ENCODE data around the gene ELP1.

The ELP1 gene

DNA sequence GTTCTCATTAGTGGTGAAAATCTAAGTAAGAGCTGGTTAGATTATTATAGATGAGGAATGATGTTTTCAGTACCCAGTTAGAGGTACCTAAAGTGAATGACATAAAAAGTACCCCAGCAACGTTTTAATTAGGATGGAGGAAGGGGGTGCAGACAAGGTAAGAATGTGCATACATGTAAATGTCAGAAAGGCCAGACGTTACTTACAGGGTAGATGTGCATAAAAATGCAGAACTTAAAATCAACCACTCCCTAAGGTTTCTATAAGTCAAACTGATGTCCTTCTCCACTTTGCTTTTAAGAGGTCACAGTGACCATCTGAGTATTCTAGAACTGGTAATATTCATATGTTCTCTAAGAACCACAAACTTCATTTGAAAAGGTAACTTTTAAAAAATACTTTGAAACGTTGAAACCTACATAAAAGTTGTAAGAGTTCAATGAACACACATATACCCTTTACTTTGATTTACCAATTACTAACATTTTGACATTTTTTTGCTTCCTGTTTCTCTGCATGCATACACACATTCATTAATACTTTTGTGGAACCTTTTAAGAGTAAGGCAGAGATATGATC is 53.1 kb downstream of the ELP1 start:
- Histone ChIP-seq H3K9ac (no peak overlapping the region), H3K36me3 (ENCODE audit: control insufficient read depth, insufficient read depth, low read length) (no peaks in the 10 kb centered on the region), H3K4me3 (ENCODE audit: low read depth, low read length) (no peak overlapping the region)

GRCh38 chr9:108877524-108877923 is 56.4 kb downstream of the ELP1 start:
- H3K4me1 ChIP-seq = no peaks in the 10 kb centered on the region
- H3K9me3 ChIP-seq (ENCODE audit: control insufficient read depth, low read length) = no peaks in the 10 kb centered on the region
- no peaks in the 10 kb centered on the region for H3K36me3 ChIP-seq (ENCODE audit: control insufficient read depth, insufficient read depth, low read length)
- H3K4me2 ChIP-seq (ENCODE audit: low read length) = no peak overlapping the region
- no peaks in the 10 kb centered on the region for H3K79me2 ChIP-seq
- H3K27me3 ChIP-seq (ENCODE audit: control insufficient read depth, insufficient read depth, low read length) = no peaks in the 10 kb centered on the region
- no peak overlapping the region for H3K27ac ChIP-seq
- H2AFZ ChIP-seq = no peak overlapping the region
- H3K4me3 ChIP-seq (ENCODE audit: low read depth, low read length) = no peak overlapping the region
- TF ChIP-seq, protein P1, sequence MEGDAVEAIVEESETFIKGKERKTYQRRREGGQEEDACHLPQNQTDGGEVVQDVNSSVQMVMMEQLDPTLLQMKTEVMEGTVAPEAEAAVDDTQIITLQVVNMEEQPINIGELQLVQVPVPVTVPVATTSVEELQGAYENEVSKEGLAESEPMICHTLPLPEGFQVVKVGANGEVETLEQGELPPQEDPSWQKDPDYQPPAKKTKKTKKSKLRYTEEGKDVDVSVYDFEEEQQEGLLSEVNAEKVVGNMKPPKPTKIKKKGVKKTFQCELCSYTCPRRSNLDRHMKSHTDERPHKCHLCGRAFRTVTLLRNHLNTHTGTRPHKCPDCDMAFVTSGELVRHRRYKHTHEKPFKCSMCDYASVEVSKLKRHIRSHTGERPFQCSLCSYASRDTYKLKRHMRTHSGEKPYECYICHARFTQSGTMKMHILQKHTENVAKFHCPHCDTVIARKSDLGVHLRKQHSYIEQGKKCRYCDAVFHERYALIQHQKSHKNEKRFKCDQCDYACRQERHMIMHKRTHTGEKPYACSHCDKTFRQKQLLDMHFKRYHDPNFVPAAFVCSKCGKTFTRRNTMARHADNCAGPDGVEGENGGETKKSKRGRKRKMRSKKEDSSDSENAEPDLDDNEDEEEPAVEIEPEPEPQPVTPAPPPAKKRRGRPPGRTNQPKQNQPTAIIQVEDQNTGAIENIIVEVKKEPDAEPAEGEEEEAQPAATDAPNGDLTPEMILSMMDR (IDR thresholded peaks at IDR 0.05) = no peak
- H3K9ac ChIP-seq = no peak overlapping the region

More for the DNA sequence above, 53.1 kb downstream of the ELP1 start:
- H3K27me3 ChIP-seq (ENCODE audit: control insufficient read depth, insufficient read depth, low read length) = no peaks in the 10 kb centered on the region
- H3K27ac ChIP-seq = no peak overlapping the region
- H3K9me3 ChIP-seq (ENCODE audit: control insufficient read depth, low read length) = no peaks in the 10 kb centered on the region
- H3K4me1 ChIP-seq = no peaks in the 10 kb centered on the region
- H2AFZ ChIP-seq = no peak overlapping the region
- TF ChIP-seq, protein P1 (IDR thresholded peaks at IDR 0.05) = no peak
- no peak overlapping the region for H3K4me2 ChIP-seq (ENCODE audit: low read length)
- H3K79me2 ChIP-seq = no peaks in the 10 kb centered on the region

GRCh38 chr9:108876425-108876824 is 57.5 kb downstream of the ELP1 start:
- TF ChIP-seq, protein P1 (IDR thresholded peaks at IDR 0.05) = no peak
- no peaks in the 10 kb centered on the region for H3K9me3 ChIP-seq (ENCODE audit: control insufficient read depth, low read length)
- no peaks in the 10 kb centered on the region for H3K36me3 ChIP-seq (ENCODE audit: control insufficient read depth, insufficient read depth, low read length)
- H3K9ac ChIP-seq = no peak overlapping the region
- no peak overlapping the region for H3K4me2 ChIP-seq (ENCODE audit: low read length)
- no peaks in the 10 kb centered on the region for H3K27me3 ChIP-seq (ENCODE audit: control insufficient read depth, insufficient read depth, low read length)
- H3K79me2 ChIP-seq = no peaks in the 10 kb centered on the region
- H2AFZ ChIP-seq = no peak overlapping the region
- H3K4me1 ChIP-seq = no peaks in the 10 kb centered on the region
- no peak overlapping the region for H3K4me3 ChIP-seq (ENCODE audit: low read depth, low read length)
- no peak overlapping the region for H3K27ac ChIP-seq

GRCh38 chr9:108874058-108874788 is 59.7 kb downstream of the ELP1 start:
- H3K4me3 ChIP-seq (ENCODE audit: low read depth, low read length) = no peak overlapping the region
- H3K4me1 ChIP-seq = no peaks in the 10 kb centered on the region
- H3K9ac ChIP-seq = no peak overlapping the region
- no peak overlapping the region for H3K27ac ChIP-seq
- H3K4me2 ChIP-seq (ENCODE audit: low read length) = no peak overlapping the region
- H3K9me3 ChIP-seq (ENCODE audit: control insufficient read depth, low read length) = no peaks in the 10 kb centered on the region
- H2AFZ ChIP-seq = no peak overlapping the region
- TF ChIP-seq, protein P1 (IDR thresholded peaks at IDR 0.05) = no peak
- no peaks in the 10 kb centered on the region for H3K27me3 ChIP-seq (ENCODE audit: control insufficient read depth, insufficient read depth, low read length)
- H3K79me2 ChIP-seq = no peaks in the 10 kb centered on the region
- H3K36me3 ChIP-seq (ENCODE audit: control insufficient read depth, insufficient read depth, low read length) = no peaks in the 10 kb centered on the region

Data from parathyroid adenoma (tissue), 2 donors.